GM04504 (cell line): ENCODE data around the gene HID1.
A peak's percentile ranks its signal among the peaks of the same experiment; 100 is the strongest.

Source experiments
- DNase-seq: peaks from one replicate; pipeline ENCODE4 v3.0.0-alpha.2; 2012; ENCODE audit warnings: low read depth

HID1 gene

DNA sequence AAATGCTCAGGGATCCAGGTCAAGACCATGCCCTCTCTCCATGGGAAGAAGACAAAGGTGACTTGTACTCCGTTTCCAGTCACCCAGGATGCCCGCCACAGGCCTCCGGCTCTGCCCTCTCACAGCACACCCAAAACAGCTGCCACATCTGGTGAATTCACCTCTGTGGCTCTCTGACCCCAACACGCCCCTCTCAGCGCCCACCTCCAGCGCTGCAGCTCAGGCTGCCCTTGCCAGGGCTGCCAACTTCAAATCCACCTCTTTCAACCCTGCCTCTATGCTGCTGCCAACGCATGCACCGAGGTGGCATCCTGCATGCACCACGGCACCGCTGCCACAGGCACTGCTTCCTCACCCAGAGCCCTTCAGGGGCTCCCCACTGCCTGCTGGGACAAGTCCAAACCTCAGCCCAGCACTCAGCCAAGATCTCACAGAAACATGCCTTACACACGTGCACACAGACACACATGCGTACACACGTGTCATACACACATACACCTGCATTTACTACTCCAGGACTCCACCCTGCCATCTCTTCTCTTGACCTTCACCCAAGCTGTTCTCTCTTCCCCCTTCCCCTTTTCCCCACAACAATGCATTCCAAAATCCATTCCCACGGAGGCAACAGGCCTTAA is 7.5 kb downstream of the HID1 start:
- no peak for DNase-seq

DNA sequence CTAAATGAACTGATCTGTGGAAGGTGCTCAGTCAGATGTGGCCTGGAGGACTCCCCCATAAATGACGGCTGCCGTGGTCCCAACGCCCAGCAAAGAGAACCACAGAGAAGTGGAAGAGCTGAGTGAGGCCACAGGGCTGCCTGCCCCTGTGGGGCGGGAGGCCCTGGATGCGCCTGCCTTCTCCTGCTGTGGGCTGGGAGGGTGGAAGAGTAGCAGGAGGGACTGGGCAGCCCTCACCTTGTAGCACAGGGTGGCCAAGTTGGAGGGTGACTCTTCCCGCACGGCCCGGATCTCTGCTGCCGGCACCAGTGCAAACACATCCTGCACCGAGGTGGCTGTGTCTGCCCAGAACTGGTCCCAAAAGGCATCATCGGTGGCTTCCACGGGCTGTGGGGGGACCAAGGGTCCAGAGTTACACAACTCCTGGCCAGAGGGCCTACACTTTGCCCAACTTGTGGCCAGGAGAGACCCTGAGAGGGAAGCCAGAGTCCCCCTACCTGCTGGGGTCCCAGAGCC is 8.3 kb downstream of the HID1 start:
- no peak for DNase-seq

DNA sequence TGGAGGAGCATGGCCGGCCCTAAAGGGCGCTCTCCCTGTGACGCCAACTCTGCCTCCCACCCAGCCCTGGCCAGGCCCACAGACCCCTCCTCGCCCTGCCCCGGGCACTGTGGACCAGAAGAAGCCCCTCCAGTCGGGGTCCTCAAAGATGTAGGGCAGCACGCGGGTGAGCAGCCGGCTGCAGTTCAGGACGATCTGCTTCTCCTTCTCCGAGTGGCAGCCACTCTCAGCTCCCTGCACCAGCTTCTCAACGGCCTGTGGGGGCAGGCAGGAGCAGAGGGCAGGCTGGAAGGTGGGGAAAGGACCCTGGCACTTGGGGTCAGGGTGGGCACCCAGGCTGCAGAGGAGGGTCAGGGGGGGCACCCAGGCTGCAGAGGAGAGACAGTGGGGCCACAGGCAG is 8.9 kb downstream of the HID1 start:
- DNase-seq = no peak

DNA sequence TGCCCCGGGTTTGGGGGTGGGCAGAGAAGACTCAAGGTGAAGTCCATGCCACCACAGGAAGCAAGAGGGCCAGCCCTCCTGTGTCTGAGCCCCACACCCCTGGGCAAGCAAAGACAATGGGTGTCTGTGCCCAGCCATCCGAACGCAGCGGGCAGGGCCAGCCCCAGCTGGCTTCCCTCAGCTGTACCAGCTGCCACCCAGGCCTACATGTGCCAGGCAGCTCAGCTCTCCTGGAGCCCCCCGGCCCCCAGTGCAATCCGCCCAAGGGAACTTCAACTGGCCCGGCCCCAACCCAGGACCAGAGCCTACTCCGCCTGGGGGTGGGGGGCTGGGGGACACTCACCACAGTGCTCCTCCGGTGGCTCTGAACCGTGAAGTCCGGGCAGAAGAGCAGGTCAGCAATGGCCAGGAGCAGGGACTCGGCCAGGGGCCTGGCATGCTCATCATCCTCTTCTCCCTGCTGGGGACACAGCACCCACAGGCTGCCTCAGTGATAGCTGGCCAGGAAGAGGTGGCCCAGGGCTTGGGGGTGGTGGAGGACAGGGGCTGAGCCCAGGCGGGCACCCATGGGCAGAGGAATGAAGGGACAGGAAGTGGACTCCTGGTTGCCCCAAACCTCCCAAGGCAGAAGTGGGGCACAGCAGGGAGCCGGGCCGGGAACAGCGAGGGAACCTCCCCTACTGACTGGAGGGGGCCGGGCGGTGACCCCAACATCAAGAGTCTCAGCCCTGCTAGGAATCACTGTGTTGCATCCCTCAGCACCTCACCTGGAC is 9.8 kb downstream of the HID1 start:
- DNase-seq = no peak

DNA sequence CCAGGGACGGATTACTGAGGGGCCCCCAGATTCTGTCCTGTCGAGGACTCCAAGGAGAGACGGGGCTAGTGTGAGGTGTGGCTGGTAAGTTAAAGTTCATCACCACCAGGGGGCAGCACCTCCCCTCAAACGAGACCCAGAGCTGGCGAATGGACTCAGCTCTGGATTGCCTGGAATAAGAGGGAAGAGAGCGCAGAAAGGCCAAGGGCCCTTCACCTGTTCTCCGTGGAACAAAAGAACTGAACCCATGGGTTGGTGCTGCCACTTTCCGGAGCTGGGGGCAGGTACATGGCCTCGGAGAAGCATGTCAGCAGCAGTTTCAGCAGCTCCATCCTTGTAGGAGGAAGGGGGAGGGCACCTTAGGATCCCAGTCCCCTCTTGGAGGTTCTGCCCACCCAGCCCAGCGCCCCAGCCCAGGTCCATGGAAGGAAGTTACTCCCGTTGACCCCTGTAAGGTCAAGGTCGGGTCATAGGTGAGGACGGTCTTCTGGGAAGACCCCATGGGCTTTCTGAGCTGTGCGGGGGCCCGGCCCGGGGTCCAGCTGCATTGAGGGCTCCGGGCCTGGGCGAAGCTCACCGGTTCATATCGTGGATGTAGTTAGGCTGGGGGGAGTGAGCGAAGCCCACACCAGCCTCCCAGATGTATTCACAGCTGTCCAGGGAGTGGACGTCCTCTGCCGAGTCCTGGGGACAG is 10.8 kb downstream of the HID1 start:
- peak; percentile 72 for DNase-seq

DNA sequence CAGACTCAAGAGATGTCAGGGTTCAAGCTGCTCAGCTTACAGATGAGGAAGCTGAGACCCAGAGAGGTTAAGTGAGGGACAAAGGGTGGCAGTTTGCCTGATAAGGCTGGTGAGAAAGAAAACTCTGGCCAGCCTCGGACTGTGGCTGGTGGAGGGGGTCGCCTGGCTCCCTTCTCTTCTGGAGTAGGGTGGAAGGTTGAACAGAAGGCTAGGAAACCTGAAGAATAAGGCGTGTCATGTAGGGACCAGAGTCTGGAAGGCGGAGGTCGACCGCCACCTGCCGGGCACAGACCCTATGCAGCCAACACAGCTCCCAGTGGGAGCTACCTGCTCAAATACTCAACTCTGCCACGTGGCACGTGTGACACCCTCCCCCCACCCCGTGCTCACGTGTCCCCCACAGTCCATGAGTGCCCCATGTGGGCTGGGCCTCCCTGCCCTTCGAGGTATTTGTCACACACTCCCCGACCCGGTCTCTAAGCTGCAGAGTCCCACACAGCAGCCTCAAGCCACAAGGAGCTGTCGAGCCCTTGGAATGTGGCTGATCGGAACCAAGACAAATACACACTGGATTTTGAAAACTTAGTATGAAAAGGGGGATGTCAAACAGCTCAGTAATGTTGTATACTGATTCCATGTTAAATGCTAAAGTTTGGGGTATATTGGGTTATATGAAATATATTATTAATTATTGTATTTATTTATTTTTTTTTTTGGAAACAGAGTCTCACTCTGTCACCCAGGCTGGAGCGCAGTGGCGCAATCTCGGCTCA is 11.8 kb downstream of the HID1 start:
- no peak for DNase-seq

DNA sequence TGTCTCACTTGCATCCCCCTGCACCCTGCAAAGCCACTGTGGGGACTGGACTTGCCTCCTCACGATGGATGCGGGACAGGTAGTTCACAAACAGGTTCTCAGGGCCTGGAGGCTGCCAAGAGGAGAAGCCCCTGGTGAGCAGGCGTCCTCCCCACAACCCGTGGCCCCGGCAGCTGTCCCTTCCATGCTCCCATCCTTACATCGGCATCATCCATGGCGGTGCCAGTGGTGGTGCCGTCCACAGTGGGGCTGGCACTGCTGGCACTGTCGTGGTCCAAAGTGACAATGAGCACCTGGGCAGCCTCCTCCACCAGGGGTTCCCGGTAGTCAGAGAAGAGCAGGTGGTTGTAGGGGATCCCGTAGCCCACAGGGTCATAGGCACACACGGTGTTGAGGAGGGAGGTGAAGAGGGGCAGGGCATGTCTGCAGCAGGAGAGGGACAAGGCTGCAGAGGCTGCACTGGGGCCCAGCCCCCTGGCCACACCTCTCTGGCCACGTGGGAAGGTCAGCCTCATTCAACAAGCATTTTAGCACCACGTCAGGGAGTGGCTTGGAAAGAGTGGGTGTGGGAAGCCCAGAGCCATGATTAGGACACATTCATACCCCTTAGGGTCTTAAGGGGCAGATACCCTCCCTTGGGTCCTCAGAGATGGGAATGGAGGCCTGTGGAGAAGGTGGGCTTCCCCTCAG is 12.6 kb downstream of the HID1 start:
- DNase-seq = no peak

DNA sequence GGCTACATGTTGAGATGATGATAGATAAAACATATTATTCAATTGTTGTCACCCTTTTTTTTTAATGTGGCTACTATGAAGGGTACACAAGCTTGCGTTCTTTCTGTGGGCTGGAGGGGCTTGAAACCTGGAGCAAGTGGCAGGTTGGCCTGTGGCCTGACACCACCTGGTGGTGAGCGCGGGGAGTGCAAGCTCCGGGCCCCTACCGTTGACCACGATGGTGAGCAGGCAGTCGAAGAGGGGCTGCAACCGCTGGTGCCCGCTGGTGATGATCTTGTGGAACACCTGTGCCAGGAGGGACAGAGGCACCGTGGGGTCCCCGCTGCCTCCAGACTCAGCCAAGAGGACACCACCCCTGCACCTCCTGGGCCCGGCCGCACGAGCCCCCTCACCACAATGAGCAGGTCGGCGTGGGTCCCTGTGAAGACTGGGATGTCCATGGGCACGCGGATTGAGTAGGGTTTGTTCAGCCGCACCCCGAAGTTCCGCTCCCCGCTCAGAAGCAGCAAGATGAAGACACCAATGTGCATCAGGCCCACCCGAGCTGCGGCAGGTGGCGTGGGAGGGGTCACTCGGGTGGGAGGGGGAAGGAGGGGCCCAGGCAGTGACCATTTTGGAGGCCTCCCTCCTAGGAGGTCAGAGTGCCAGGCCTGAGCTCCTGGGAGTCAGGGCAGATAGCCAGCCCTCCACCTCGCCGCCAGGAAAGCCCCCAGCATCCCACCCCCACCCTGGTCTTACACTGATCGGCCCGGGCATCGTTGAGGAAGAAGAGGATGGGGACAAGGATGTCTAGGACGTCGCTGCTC is 14.4 kb downstream of the HID1 start:
- no peak for DNase-seq

DNA sequence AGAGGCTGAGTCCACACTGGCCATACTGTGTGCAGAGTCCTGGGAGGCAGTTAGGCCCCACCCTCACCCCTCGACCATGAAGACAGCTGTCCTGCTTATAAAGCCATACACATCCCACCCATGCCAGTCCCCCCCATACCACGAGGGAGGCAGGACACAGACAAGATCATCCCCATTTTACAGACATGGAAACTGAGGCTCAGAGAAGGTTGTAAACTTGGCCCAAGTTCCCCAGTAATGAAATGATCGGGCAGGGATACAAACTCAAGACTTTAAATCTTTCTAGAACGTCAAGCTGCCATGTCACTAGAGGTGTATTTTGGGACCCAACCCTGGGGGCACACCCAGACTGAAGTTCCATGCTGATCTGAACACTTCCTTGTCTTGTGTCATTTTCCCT is 16.5 kb downstream of the HID1 start:
- no peak for DNase-seq

DNA sequence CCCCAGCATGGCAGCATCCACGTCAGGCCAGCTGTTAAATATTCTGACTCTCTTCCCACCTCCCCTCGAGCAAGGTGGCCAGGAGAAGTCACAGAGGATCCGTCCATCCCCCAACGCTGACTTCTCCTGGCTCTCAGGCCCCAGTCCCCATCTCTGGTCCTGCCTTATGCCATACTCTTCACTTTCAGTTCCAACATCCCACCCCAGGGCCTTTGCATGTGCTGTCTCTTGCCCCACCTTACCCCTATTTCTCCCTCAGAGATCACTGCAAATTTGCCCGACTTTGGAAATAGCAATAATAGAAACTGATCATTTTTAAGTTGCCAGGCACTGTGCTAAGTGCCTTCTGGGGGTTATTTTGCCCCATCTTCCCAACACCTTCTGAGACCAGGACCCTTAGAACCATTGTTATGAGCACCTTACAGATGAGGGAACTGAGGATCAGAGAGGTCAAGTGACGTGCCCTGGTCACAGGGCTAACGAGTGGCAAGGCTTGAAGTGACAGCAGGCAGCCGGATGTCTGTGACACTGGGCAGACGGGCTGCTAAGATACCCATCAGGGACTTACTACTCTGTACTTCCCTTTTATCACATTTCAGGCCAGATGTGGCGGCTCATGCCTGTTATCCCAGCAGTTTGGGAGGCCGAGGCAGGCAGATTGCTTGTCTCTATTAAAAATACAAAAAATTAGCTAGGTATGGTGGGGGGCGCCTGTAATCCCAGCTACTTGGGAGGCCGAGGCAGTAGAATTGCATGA is 17.7 kb downstream of the HID1 start:
- no peak for DNase-seq

DNA sequence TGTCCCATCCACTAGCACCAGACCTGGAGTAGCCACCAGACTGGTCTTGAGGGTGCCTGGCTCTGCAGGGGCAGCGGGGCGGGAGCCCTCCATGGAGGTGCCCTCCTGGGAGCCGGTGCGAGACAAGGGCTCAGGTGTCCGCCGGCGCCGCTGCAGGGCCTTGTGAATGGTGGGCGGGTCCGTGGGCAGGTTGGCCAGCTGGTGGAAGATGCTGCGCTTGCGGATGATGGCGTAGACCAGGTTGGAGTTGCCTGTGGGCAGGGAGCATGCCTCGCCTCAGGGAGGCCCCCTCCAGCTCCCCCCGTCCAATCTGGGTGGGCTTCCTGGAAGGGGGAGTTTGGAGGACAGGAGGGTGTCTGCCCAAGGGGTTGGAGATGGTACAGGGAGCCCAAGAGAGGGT is 18.4 kb downstream of the HID1 start:
- no peak for DNase-seq

DNA sequence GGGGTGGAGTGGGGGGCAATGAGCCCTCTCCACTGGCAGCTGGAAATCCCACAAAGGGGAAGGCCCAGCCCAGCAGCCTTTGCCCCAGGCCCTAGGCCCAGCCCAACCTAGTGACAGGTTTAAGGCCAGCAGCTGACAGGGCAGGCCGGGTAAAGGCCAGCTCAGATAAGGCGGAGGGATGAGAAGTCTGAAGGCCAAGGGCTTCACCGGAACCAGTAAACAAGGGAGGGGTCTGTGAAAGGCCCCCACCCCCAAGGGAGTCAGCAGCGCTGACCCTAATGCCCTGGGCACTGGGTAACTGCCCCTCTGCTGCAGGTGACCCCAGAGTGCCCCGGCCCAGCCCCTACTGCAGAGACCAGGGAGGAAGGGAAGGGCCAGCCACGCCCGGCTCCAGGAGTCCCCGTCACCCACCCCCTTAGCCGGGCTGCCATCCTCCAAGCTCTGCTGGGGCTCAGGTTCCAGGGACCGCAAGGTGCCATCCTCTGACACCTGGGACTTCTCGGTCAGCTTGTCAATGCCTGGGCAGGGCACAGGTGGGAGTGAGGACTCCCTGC is 19.3 kb downstream of the HID1 start:
- DNase-seq = no peak

DNA sequence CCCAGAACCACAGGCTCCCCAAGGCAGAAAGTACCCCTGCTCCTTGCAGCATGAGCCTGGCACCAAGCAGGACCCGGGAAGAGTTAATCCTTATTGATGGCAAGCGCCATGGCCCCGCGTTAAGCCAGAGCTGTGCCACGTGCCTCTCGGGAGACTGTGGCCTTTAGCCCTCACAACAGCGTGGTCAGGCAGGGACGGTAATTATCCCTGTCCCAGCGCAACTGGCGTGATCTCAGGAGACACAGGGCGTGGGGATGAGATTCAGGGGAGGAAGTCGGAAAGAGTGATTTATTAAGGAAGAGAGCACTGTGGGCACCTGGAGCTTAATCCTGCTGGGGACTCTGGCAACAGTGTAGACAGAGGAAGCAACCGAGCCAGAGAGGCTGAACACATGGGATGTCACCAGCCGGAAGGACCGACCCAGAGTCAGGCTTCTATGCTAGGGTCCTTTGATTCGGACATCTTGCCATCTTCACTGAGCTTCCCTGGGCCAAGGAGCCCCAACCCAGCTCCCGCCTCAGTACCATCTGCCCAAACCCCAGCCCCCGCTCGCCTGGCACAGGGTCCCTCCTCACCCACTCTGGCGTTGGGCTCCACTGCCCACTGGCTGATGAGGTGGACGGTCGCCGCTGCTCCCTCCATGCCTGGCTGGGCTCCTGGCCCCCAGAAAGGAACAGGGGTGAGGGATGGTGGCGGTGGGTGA is 20.0 kb downstream of the HID1 start:
- no peak for DNase-seq

DNA sequence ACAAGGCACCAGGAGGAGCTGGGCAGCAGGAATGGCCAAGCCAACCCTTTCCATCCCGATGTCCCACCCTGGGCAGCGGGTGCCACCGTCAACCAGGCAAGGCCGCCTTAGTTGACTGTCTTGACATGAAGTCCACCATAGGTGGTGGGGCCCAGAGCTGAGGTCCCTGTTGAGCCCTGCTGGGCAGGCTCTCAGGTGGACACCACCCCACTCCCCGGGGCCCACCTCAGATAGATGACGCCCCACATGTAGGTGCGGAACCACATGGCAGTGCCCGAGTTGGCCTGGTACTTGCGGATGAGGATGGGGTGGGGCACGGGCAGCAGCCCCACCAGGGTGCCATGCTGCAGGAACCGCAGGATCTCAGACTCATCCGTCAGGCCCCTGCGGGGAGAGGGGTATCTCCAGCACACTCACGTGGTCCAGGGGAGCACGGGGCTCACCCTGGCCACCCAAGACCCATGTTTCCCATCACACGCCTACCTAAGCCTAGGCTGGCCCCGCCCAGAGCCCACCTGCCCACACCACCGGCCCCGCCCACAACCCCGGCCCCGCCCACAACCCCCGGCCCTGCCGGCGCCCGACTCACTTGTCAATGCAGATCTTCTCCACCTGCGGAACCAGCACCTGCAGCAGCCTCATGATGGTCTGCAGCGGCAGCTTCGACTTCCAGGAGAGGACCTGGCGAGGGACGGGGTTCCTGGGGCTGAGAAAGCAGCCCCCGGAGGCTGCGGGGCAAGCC is 20.7 kb downstream of the HID1 start:
- DNase-seq = no peak

DNA sequence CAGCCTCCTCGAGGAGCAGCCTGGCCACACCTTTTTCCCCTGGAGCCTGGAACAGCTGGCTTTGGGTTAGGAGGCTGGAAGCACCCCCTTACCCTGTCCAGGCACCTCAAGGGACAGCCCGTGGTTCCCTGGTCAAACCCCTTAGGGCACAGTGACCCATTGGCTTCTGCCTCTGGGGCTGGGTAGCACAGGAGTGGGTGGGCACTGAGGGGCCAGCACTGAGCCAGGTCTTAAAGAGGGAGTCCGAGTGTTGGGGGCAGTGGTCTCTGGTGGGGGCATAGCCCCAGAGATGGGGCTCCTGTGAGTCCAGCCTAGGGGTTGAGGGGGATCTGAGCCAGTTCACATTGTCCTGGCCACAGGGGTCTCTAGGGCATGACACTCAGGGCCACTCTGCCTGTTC is 21.5 kb downstream of the HID1 start:
- DNase-seq = no peak

DNA sequence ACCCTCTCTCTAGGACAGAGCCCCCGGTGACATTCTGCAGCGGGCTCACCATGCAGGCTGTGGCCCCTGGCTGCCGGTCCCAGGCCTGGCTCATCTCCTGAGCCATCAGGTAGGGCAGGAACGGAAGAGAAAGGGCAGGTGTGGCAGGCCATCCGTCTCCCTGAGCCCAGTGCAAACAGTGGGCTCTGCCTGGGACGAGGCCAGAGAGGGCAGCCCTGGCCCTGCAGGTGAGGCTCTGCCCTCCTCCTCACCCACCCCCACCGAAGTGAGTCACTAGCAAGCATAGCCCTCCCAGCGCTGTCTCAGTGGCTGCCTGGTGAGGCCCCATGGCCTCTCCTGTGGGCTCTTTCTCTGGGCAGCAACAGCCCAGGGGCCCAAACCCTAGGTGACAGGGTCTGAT is 22.4 kb downstream of the HID1 start:
- DNase-seq = no peak

DNA sequence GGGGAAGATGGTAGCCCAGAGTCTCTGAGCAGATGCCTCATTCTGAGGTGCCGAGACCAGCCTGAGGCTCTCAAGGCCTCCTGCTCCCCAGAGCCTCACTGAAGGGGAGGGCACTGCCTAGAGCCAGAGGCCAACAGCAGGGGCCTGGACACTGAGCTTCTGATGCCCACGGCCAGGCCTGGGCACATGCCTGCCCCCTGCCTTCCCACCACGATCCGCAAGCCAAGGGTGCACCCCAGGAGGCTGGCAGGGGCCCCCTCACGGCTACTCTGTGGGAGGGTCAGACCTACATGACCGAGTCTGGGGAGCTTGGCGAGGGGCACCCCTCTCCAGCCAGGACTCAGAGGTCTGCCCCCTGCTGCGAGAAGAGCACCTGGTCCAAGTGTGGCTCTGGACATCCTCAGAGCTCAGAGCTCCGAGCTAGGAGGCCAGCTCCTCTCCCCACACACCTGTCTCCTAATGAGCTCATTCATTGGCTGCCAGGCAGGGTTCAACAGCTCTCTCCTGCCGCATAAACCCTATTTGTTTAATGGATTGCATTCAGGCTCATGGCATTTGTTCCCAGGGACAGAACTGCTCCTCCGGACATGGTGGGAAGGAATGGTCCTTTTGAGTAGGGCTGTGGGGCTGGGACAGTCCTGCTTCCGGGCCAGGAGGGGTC is 23.0 kb downstream of the HID1 start:
- no peak for DNase-seq
